GM18873 (cell line): ENCODE results near the gene ELOVL6.
A peak's percentile ranks its signal among the peaks of the same experiment; 100 is the strongest.
"Not testable (repeated sequence)": the region's sequence is repeated elsewhere in the genome, so short reads cannot be mapped to it uniquely, and the experiment has no call there.

Experiments used
- ATAC-seq: cut with Tn5 transposase; IDR thresholded peaks from one replicate; pipeline ENCODE4 v1.9.1; 2021; ENCODE audit warnings: mild to moderate bottlenecking, moderate library complexity, moderate number of reproducible peaks; ENCODE audit not compliant: unreplicated experiment, low FRiP score

Gene ELOVL6

DNA sequence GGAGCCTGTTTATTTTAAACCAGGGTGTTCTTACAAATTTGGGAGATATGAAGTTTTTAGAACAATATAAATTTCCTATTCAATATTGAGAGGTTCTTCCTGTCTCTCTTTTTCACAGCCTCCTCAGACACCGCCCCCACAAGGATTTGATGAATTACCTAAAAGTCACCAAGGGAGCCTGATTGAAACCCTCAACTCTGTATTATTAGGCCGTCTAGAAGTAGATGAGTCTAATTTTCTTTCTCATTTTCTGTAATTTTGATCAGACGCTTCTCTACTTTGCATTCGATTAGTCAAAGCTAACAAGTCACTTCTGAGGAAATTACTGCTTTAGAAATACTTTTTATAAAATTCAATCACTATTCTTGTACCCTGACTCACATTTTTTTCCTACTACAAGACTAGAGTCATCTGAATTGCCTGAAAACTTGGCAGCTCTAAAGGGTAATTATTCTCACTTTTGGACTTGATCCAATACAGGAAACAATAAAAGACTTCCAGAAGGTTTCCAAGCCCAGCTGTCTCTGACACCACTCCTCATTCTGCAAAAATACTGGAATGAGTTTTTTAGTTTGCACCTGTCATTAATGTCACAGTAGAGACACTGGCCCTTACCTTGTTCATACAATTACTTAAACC is 111.2 kb downstream of the ELOVL6 start:
- ATAC-seq: no peak

DNA sequence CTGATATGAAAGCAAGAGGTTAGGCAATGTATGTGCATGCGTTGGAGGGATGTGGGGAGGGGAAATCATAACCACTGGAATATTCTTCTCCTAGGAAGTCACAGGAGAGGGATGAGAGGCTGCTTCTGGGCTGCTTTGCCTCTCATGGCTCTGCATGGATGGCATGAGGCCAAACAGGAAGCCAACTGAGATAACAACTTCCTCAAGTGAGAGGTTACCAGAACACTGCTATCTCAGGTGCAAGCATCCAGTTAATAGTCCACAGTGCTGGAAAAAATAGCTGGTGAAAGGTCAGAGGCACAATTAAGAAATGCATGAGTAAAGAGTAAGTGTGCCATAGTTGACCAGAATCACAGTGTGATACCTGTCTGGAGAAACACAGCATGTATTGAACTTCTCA is 113.3 kb downstream of the ELOVL6 start:
- no peak for ATAC-seq

DNA sequence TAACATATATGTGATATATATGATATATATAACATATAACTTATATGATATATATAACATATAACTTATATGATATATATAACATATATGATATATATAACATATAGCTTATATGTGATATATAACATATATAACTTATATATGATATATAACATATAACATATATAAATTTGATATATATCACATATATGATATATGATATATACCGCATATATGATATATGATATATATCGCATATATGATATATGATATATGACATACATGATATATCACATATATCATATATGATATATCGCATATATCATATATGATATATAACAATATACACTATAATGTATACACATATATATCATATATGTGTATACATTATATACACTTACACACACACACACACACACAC is 114.3 kb downstream of the ELOVL6 start:
- ATAC-seq: no peak

DNA sequence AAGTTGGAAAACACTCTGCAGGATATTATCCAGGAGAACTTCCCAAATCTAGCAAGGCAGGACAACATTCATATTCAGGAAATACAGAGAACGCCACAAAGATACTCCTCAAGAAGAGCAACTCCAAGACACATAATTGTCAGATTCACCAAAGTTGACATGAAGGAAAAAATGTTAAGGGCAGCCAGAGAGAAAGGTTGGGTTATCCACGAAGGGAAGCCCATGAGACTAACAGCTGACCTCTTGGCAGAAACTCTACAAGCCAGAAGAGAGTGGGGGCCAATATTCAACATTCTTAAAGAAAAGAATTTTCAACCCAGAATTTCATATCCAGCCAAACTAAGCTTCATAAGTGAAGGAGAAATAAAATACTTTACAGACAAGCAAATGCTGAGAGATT is 120.3 kb downstream of the ELOVL6 start:
- not testable (repeated sequence) for ATAC-seq

DNA sequence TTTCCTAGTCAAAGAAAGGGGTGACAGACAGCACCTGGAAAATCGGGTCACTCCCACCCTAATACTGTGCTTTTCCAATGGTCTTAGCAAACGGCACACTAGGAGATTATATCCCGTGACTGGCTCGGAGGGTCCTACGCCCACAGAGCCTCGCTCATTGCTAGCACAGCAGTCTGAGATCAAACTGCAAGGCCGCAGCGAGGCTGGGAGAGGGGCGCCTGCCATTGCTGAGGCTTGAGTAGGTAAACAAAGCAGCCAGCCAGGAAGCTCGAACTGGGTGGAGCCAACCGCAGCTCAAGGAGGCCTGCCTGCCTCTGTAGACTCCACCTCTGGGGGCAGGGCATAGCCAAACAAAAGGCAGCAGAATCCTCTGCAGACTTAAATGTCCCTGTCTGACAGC is 121.6 kb downstream of the ELOVL6 start:
- ATAC-seq: not testable (repeated sequence)

DNA sequence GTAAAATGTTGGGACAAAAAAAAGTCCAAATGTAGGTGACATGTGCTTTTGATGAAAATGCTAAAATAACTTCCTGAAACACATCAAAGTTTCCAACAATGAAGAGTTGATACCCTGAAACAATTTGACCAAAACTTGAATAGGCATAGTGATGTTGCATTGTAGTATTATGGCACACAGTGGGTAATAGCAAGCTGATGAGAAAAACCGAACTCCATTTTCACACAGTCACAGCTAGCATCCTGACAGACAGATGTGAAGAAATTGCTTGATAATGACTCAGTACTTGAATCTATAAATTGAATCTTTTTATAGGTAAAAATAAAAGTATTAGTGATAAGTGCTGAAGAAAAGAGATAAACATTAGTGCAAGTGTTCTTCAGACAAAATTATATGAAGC is 122.5 kb downstream of the ELOVL6 start:
- ATAC-seq: no peak

DNA sequence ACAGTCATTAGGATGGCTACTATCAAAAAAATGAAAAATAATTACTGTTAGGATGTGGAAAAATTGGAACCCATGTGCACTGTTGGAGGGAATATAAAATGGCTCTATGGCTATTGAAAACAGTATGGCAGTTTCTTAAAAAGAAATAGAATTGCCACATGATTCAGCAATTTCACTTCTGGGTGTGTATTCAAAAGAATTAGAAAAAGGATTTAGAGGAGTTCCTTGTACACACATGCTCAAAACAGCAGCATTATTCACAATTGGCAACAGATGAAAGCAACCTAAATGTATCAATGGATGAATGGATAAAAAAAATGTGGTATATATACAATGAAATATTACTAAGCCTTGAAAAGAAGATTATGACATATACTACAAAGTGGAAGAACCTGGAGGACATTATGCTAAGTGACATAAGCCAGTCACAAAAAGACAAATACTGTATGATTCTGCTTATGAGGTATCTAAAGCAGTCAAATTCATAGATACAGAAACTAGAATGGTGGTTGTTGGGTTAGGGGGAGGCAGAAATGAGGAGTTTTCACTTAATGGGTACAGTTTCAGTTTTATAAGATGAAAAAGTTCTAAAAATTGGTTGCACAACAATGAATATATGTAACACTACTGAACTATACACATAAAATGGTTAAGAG is 123.2 kb downstream of the ELOVL6 start:
- ATAC-seq: no peak

DNA sequence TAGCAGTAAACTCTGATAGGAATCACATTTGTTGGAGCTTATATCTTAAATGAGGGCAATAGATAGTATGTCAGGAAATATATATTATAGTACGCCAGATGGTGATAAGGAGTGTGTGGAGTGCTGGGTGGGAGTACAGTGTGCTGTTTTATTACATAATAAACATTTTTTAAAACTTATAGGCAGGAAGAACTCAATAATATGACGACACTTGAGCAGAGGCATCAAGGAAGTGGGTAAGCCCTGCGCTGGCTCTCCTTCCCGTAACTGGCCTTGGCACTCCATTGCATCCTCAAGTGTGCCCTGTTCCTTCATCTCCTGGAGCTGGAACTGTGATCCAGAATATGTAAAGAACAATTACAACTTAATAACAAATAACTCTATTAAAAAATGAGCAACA is 123.8 kb downstream of the ELOVL6 start:
- no peak for ATAC-seq

DNA sequence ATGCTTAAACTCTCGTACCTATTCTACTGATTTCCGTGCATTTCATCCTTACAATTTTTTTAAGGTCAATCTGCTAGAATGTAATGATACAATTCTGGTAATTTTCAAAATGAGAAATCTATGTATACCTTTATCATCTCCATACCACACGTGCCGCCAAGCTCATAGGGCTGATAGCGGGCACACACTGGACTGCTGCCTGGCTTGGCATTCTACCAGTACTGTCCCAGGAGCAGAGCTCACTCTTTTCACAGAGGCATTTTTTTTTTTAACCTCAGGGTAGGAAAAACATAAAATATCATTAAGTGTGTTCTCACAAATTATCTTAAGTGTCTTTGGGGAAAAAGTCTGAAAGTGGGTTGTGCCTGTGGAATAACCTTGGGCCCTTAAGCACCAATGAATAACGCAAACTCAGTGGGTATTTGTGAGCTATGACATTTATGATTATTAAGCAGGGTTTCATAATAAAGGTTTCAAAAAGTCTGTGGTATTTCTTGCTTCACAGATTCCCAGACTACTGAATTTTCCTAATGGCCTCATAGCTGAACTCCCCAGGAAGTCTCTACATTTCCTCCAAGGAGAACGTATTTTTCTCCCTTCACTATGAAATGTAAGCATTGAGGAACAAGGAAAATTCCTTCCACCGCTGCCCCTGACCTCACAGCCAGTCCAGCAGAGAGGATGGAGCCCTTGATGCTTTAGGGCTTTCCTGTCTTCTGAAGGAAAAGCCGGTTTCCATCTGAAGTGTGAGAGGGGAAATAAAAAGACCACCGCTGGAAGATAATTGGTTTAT is 125.2 kb downstream of the ELOVL6 start:
- ATAC-seq: no peak

DNA sequence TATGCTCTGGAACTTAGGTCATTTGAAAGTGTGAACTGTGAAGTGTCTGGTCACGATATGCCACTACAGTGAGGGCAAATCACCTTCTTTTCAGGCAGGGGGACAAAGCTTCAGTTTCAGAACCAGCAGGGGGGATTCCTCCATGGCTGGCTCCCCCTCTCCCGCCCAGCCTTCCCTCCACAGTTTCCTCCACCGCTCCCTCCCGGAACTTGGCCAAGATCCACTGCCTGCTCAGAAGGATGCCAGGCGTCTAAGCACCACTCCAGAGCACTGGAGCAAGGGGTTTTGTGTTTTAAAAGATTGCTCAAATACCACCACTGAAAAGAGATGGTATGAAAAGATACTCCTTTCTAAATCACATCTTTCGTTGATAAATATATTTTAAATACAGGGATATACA is 126.9 kb downstream of the ELOVL6 start:
- ATAC-seq: no peak

DNA sequence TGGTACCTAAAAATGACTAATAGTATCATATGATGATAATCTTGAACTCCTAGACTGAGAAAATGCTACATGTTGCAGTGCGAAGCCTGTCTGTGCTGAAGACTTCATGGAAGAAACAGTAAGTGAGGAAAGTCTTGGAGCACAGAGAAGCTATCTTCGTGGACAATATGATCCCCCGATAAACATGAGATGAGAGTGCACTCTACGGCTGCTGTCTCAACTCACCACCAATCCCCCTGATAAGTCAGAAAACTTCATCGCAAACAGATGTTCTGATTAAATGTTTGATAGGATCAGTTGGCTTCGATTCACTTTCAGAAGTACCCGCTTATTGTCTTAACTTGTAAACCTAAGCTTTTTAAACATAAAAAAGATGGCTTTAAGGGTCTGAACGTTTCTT is 130.2 kb downstream of the ELOVL6 start:
- no peak for ATAC-seq

DNA sequence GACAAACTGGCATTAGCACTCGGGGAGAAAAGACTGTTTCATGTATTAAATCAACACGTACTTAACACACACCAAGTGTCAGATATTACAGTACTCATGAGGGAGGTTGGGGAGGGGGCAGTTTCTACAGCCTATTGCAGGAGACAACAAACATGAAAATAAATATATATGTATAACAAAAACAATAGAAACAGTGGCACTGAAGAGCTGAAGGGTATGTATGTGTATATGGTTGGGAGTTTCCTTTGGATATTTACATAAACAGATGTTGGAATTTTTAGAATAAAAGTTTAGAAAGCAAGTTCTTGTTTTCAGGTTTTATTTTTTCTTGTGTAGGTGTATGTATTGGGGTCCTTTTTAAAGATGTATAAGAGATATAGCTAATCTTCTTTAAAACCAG is 133.5 kb downstream of the ELOVL6 start:
- no peak for ATAC-seq

DNA sequence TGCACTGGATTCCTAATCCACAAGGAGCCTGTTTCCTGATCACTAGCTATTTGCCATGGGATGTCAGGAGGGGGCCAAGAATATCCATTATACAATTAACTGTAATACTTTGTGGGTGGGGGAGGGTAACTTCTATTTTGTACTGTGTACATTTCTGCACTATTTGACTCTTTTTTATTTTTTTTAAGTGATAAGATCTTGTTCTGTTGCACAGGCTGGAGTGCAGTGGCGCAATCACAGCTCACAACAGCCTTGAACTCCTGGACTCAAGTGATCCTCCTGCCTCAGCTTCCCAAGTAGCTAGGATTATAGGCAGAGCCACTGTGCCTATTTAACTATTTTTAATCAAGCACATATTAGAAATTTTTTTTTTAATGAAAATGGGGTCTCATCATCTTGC is 134.1 kb downstream of the ELOVL6 start:
- no peak for ATAC-seq

DNA sequence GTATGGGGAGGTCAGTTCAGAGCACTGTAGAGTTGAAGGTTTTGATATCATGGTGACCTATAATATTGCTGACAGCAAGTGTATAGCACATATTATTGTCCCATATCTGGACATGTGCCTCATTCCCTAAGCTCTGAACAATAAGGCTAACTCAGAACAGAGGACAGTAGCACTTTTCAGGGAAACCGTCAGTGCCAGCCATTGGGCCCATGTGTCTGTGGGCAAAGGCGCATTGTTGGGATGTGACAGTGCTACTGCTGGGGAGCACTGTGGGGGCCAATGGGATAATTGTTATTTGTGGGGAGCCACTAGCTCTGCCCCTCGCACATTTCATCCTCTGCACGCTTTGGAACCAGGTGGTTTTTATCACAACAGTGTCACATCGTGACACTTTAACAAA is 136.2 kb downstream of the ELOVL6 start:
- no peak for ATAC-seq

DNA sequence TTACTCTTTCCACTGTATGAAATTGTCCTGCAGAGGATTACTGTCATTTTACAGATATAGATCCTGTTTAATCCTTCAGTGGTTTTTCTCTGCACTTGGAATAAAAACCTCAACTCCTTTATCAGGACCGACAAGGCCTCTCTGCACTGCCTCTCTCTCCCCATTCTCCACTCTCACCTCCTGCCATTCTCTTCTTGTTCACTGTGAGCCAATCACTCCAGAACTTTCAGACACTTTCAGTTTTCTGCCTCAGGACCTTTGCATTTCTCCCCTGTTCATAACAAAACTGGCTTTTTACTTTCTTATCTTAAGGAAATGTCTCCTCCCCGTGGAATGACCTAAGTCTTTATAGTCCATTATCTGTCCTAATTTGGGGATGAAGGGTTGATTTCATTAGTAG is 137.3 kb downstream of the ELOVL6 start:
- ATAC-seq: no peak

DNA sequence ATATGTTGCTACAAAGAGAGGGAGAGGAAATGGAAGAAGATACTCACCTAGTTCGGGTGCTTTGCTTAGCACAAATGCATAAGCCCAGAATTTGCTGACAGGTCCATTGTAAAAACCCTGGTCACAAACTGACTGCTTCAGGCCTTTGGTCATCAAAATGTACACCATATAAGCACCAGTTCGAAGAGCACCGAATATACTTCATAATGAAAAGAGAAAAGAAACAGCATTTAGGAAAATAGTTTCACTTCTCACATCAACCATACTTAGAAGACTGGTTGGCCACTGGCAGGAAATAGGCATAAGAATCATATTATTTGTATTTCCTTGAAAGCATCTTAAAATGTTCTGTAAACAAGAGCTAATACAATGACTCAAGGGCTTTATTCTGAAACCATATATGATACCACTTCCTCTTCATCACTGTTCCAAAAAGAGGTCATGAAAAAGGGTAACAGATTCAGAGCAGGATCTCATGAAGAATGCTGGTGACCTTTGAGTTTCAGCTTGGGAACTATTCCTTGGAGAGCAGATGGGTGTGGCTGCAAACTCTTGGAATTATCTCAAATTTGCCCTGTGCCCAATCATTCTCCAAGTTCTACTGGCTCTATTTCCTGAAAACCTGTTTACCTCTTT is 138.7 kb downstream of the ELOVL6 start:
- peak; percentile 77 for ATAC-seq

DNA sequence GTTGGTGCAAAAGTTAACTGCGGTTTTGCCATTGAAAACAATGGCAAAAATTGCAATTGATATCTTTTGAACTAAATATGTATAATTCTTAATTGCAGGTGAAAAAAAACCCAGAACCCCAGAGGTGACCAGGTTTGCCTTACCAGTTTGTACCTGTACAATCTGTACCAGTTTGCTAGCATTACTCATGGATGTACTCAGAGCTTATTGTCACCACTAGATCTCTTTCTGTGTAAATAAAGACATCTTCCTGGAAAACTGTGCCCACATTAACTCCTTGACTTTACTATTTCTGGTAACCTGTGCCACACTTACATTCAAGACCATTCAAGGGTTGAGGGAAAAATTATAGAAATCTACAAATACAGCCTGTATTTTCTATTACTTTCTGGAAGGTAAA is 139.7 kb downstream of the ELOVL6 start:
- ATAC-seq: no peak

DNA sequence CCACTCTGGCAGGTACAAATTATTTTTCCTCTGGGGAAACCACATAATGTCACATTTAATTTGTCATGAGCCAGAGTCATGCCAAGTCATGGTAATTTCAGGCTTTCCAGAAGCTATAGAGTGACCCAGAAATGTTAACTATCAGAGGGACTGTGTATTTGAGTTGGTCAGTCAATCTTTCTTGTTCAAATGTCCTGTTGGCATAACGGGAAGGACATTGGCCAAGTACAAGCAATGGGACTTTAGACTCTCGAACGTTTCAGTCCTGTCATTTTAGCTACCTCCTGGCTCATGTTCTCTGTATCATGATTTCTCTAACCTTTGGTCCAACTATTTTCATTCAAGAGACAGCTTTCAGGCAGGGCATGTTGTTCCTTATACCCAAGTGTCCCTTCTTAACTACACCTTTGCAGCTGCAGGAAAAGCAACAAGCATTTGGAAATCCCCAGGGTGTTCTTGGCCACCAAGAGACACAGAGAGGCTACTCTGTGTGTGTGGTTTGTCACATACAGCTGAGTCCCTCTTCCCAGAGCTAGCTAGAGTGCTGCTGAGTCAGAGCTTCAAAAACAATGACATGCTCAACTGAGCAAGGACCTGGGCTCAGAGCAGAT is 143.2 kb downstream of the ELOVL6 start:
- peak; percentile 70 for ATAC-seq

DNA sequence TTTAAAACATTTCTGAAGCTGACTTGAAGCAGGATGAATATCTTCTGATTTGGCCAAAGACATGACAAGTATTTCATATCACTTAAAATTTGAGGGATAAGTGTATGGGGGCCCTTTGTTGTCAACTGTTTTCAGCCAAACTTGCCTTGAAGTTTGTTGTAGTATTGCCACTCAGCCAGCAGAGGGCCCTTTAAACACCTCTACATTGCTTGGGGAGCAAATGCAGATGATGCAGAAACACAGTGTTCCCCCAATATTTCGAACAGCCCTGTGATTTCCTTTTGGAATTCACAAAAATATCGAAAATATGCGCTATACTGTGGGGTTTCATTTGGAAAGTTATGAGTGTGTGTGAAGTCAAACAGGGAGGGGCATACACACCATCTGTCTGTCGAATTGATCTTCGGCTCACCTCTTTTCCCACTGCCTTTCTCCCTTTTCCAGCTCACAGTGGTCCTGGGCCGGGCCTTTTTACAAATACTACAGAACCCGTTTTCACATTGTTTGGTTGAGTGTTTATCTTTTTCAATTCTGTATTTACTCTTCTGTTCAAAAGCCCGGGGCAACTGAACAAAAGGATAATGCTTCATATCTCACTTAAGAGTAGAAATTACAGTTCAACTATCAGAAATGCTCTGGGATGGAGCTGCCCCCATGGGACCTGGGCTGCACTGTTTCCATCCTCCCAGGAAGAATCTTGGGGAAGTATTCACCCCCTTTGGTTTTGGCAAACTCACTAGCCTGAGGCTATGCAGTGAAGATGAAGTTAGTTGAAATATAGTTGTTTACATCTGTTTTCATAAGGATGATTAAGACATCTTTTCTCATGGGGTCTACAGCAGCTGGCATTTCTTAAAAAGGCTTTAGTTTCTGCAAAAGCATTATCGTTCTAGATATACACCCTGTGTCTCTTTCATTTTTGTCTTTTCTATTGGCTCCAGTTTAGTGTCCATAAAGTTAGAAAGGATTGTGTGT is 148.2 kb downstream of the ELOVL6 start:
- no peak for ATAC-seq

DNA sequence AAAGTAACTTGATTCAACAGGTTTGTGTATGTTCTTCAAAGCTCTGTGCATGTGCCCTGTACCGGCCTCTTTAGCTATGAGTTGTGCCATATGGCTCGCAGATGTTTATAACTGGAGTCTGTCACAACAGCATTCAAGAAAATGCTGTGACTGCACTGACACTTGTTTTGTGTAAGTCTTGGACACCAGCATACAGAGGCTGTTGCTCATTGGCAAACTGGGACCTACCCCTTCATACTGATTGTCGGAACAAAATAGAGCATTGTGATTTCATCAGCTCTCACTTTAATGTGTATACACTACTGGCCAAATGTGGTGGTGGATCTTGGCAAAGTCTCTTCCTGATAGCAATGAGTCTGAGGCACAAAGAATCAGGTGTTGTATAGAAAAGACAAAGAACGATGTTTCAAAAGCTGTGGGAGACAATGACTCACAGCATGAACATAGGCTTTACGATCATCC is 151.8 kb downstream of the ELOVL6 start:
- ATAC-seq: no peak
